HPDE6-E6E7 (cell line): ENCODE measurements around the gene KDM8.

ENCODE experiments used
- DNase-seq: peaks from one replicate; pipeline ENCODE4 v3.0.0; 2011; ENCODE audit warnings: missing footprints; ENCODE audit errors: extremely low spot score

The KDM8 gene

GRCh38 chr16:27216297-27216885 lies 13.1 kb downstream of the KDM8 start:
- DNase-seq: no peak

DNA sequence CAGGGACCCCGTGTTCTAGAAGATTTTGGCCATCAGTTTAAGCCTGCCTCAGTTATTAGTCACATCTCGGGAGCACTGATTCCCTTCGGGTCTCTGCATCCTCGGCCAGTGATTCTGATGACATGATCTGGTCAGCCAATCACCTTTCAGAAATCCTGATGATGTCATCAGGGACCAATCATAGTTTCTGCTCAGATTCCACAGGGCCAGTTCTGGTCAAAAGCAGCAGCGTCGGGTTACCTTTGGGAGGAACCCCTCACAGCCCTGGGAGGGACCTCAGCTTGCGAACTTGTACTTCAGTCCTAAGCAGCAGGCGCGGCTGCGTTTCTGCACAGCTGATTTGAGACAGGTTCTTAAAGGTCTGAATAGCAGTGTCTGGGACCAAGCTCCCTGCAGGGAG lies 13.9 kb downstream of the KDM8 start:
- no peak for DNase-seq

DNA sequence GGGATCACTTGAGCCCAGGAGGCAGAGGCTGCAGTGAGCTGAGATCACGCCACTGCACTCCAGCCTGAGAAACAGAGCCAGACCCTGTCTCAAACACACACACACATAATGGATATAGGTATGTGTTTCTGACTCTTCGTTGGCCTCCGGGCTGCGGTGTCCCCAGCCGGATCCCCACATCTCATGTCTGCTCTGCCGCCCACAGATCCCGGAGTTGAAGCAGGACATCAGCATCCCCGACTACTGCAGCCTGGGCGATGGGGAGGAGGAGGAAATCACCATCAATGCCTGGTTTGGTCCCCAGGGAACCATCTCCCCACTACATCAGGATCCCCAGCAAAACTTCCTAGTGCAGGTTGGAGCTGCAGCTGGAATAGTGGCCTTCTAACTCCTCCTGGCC lies 15.4 kb downstream of the KDM8 start:
- DNase-seq: no peak

- no peak for DNase-seq
These were observed 15.8 kb downstream of the KDM8 start for GRCh38 chr16:27219161-27219560.

DNA sequence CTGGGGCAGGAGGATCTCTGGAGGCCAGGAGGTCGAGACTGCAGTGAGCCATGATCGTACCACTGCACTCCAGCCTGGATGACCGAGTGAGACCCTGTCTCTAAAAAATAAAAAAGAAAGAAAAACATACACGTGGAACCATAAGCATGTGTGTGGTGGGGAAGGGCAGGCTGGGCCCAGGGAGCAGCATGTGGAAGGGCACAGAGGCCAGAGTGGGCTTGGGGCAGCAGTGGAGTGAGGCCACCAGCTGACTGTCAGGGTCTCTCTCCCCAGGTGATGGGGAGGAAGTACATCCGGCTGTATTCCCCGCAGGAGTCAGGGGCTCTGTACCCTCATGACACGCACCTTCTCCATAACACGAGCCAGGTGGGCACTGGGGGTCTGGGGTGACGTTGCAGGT lies 16.8 kb downstream of the KDM8 start:
- DNase-seq: no peak

- DNase-seq: no peak
These were observed 17.2 kb downstream of the KDM8 start for GRCh38 chr16:27220527-27220926.

DNA sequence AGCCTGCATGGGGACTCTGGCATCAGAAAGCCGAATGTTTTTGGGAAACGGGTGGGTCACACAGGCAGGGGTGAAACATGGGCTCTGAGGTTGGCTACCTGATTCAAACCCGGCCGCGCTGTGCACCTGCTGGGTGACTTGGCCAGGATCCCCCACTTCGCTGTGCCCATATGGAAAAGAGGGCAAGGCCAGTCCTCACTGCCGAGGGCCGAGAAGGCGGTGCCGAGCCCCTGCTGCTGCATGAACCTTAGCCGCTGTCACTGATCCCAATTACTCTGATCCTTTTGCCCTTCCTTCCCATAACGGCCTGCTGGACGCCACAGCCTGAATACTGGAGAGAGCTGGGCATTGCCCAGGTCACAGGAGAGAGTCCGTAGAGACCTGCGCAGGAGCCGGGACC lies 17.7 kb downstream of the KDM8 start:
- DNase-seq: no peak

- DNase-seq: no peak
These were observed 18.4 kb downstream of the KDM8 start for GRCh38 chr16:27221576-27222248.

DNA sequence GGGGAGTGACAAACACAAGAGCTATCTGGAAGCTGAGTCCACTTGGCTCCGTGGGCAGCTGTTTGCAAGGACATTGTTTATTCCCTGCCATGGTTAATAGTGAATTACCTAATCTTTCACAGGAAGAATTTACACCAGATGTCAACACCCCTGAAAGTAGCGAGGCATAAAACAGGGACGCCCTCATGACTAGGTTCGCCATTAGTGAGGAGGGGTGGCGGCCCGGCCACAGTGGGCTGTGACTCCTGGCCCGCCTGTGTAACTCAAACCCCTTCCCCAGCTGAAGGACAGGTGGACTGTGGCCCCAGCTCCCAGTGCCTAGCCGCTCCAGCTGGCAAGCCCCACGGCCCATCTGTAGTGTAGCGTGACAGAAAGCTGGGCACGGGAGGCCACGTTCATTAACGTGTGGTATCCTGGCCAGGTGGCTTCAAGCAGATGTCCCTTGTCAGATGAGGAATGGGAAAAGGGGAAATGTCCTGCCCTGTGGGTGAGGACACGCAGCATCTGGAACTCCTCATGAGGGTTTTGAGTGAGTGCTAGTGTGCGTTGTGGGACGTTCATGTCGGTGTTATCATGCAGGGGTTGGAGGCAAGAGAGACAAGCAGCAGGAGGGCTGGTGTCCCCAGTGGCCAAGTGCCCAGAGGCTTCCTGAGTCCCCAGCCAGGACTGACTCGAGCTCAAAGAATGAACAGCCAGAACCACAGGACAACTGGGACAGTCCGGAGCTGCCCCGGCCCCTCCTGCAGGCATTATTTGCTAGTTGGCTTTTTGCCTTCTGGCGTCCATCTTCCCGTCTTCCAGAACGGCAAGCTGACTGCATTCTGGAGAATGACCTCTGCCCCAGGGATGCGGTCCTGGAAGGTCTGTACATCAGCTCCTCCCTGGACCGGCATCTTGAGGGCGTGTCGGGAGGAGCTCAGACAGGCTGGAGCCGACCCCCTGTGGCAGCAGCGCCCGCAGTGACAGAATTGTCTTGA lies 19.2 kb downstream of the KDM8 start:
- DNase-seq: no peak

DNA sequence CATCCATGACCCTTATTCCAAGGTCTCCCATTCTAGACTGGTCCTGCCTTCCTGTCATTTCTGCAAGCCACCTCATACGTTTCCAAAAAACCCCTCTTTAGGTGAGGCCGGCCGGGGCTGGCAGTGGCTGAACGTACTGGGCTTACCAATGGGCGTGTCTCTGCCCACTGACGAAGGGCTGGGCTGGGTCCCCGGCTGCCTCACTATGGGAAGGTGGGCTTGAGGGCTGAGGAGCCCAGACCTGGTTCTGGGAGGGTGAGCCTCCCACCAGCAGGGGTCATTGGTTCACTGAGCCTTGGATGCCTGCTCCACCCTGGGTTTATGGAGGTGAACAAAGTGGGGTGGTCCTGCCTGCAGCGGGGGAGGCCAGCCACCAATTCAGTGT lies 19.9 kb downstream of the KDM8 start:
- no peak for DNase-seq

DNA sequence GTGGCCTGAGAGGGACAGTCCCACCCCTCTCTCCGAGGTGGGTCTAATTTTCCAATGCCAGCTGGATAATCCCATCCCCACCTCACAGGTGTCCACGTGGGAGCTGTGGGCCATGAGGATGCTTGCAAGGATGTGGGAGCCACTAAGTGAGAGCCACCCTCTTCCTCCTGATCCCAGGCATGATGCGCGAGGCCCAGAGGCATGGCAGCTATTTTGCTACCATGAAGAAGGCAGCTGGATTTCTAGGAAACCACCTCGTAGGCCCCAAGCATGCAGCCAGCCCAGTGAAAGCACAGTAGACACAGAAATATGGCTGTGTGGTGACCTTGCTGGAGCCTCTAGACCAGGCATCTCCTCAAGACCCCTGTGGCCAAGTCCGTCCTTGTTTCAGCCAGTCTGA lies 20.4 kb downstream of the KDM8 start:
- no peak for DNase-seq

DNA sequence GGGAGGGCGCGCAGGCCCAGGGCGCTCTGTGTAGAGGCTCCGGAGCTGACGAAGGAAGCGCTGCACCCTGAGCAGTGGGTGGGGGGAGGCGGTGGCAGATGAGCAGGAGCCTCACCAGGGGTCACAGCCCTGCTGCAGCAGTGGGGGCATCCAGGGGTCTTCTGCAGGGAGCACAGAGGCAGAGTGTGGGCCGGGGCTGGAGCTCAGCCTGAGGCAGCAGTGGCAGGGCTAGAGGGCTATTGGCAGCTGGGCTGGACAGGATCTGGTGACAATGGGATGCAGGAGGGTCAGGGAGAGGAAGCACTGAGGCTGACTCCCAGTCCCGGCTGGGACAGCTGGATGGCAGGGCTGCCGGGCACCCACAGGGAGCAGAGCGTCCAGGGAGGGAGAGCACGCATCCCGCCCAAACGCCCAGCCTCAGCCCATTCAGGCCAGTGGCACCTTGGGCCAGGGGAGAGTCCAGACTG lies 21.0 kb downstream of the KDM8 start:
- no peak for DNase-seq

DNA sequence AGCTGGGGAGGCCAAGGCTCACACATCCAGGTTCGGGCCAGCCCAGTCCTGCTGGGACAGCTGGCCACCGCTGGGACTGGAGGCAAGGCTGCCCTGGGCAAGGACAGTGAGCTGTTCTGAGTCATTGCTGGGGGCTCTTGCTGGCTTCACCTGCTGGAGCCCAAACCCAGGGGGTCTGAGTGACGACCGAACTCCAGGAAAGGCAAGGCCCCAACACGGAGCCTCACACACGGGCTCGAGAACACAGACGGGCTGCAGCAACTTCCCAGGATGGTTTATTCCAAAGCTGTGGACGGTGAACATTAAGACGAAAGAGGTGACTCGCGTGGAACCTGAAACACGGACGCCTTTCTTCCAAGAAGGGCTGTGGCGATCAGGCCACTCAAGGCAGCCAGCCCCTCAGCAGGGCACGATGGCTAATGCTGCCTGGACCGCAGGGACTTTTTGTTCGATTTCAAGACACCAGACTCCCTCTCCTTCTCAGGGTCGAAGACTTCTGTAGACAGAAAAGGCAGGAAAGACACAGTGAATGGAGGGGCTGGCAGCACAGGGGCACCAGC lies 21.5 kb downstream of the KDM8 start:
- DNase-seq: no peak

- no peak for DNase-seq
These were observed 22.4 kb downstream of the KDM8 start for GRCh38 chr16:27225536-27226360.

- DNase-seq: no peak
These were observed 23.1 kb downstream of the KDM8 start for GRCh38 chr16:27226476-27226875.

DNA sequence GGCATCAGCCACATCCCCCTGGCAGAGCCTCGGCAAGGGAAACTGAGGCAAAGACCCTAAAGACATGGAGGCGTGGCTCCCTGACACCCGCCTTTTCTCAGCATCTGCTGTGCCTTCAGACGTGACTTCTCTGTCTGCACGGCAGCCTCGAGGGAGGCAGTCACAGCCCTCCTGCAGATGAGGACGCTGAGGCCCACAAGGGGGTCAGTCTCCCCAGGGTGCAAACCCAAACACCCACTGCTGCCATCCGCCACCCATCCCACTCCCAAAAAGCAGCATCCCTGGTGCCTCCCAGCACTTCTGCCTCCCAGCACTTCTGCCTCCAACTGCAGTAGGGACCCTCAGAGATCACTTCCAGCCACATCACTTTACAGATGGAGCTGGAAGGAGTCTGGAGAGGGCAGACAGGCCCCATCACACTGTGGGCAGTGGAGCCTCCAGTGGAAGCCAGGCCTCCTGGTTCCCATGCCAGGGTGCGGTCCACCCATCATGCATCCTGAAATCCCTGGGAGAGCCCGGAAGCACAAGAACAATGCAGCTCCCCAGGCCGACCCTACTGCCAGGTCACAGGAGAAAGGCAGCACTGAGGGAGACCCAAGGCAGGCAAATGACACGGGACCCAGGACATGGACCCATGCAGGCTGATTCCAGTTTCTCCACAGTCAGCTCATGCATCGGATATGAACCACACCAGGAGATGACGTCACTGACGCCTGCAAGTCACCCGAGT lies 23.8 kb downstream of the KDM8 start:
- DNase-seq: no peak

DNA sequence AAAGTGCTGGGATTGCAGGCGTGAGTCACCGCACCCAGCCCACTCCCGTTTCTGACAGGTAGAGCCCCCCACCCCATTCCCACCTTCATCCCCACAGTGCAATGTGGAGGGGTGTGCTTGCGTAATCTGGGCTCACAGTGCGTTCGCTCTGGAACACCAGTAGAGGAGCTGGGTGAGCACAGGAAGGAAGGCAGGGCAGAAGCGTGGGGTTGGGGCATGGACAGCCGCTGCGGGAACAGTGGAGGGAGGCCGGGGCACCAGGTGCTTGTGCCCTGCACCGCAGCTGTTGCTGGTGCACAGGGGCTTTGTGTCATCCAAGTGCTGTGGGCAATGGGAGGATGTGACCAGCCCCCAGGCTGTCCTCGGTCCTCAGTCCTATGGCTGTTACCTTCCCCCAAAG lies 24.7 kb downstream of the KDM8 start:
- no peak for DNase-seq

GRCh38 chr16:27228621-27229501 lies 25.5 kb downstream of the KDM8 start:
- no peak for DNase-seq

GRCh38 chr16:27229891-27230470 lies 26.7 kb downstream of the KDM8 start:
- no peak for DNase-seq
